ENCODE results near the gene IGF1R.

Gene IGF1R

GRCh38 chr15:98728082-98728810, 79.9 kb downstream of the IGF1R start:
- DNase-seq = no peak

GRCh38 chr15:98728811-98729160, 80.4 kb downstream of the IGF1R start:
- no peak for DNase-seq

GRCh38 chr15:98729446-98730042, 81.2 kb downstream of the IGF1R start:
- DNase-seq = no peak

GRCh38 chr15:98730860-98731711, 82.7 kb downstream of the IGF1R start:
- no peak for DNase-seq

GRCh38 chr15:98731712-98732450, 83.5 kb downstream of the IGF1R start:
- DNase-seq = no peak

- no peak for DNase-seq
Measured at GRCh38 chr15:98733098-98733497, 84.8 kb downstream of the IGF1R start.

GRCh38 chr15:98734466-98735199, 86.3 kb downstream of the IGF1R start:
- no peak for DNase-seq

GRCh38 chr15:98735304-98735703, 87.0 kb downstream of the IGF1R start:
- no peak for DNase-seq

GRCh38 chr15:98735895-98736617, 87.7 kb downstream of the IGF1R start:
- no peak for DNase-seq

- no peak for DNase-seq
Measured at GRCh38 chr15:98737159-98737558, 88.8 kb downstream of the IGF1R start.

GRCh38 chr15:98737721-98738120, 89.4 kb downstream of the IGF1R start:
- DNase-seq = no peak

GRCh38 chr15:98738689-98739401, 90.5 kb downstream of the IGF1R start:
- no peak for DNase-seq

- DNase-seq = no peak
Measured at GRCh38 chr15:98740295-98740694, 92.0 kb downstream of the IGF1R start.

GRCh38 chr15:98740963-98741362, 92.6 kb downstream of the IGF1R start:
- no peak for DNase-seq

- no peak for DNase-seq
Measured at GRCh38 chr15:98743177-98743576, 94.8 kb downstream of the IGF1R start.

GRCh38 chr15:98744506-98744905, 96.2 kb downstream of the IGF1R start:
- DNase-seq = no peak

GRCh38 chr15:98745179-98745578, 96.8 kb downstream of the IGF1R start:
- DNase-seq = no peak

- DNase-seq = no peak
Measured at GRCh38 chr15:98745650-98746374, 97.5 kb downstream of the IGF1R start.

- no peak for DNase-seq
Measured at GRCh38 chr15:98746375-98747155, 98.2 kb downstream of the IGF1R start.

GRCh38 chr15:98751767-98752166, 103.4 kb downstream of the IGF1R start:
- no peak for DNase-seq
